Tibial nerve (tissue), 3 donors: ENCODE data around the gene TRIL.

Source experiments
- CTCF ChIP-seq, 5 experiments: fragments of 200-600 bp in 3 of 5; fragments of 450-650 bp in 2 of 5; sonication (generic) in 3 of 5; IDR thresholded peaks; one replicate each; pipeline ENCODE4 v1.5.1; 2016 to 2019; ENCODE audit warnings: antibody characterized with exemption in 5 of 5, mild to moderate bottlenecking in 3 of 5, moderate library complexity in 2 of 5
- POLR2A ChIP-seq, 2 donors: fragments of 450-650 bp; IDR thresholded peaks; one replicate each; pipeline ENCODE4 v1.6.1; 2017; ENCODE audit warnings: antibody characterized with exemption in 2 of 2, mild to moderate bottlenecking in 2 of 2, moderate library complexity in 2 of 2

DNA sequence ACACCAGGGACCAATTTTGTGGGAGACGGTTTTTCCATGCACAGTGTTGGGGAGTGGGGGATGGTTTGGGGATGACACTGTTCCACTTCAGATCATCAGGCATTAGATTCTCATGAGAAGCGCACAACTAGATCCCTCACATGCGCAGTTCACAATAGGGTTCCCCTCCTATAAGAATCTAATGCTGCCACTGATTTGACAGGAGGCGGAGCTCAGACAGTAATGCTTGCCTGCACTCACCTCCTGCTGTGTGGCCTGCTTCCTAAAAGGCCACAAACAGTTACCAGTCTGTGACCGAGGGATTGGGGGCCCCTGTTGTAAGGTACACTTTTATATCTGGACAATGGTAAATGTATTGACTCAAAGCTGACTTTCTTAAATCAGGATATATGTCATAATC, 45.6 kb upstream of the TRIL start:
- TF ChIP-seq CTCF (IDR thresholded peaks at IDR 0.05) (no peak), POLR2A (IDR thresholded peaks at IDR 0.05) (no peak)
